Subcutaneous adipose tissue (tissue), 4 donors: Measurements from ENCODE around the gene HLA-DRB1. TPM values are rescaled to one million over a fixed set of nuclear protein-coding genes. Genes with fewer than 3 reads are reported as not detected.

Experiments used
- CTCF ChIP-seq: fragments of 450-650 bp; IDR thresholded peaks from one replicate; pipeline ENCODE4 v1.5.1; 2016; ENCODE audit warnings: low read depth, mild to moderate bottlenecking, control low read depth, antibody characterized with exemption, moderate library complexity
- total RNA-seq, 4 donors: library from RNA; depleted of rRNA; stranded (reverse); fragments of >200 nt; gene quantifications; one replicate each; pipeline ENCODE4 v1.1.0, GENCODE V29; 2016

The HLA-DRB1 gene
- total RNA-seq, 4 donors from 2014 or later, result 51.1 to 143 (median 85.6) TPM

- TF ChIP-seq CTCF, result no peak
Measured at GRCh38 chr6:32570363-32570905, 19.2 kb downstream of the HLA-DRB1 start.

DNA sequence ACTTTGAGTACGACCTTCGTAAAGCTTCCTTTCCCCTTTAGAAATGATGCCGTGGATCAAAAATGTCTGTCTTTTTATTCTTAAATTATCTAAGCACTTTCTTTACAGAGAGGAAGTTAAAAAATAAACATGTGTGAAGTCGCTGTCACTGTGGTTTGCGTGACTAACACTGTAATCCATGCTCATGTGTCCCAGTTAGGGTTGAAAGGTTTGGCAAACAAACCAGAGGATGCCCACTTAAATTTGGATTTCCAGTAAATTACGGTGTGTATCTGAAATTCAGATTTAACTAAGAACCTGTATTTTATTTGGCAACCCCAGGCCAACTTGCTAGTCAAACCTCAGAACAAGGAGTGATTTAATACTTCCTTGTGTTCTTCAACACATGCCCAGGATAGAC, 21.1 kb downstream of the HLA-DRB1 start:
- no peak for TF ChIP-seq CTCF

DNA sequence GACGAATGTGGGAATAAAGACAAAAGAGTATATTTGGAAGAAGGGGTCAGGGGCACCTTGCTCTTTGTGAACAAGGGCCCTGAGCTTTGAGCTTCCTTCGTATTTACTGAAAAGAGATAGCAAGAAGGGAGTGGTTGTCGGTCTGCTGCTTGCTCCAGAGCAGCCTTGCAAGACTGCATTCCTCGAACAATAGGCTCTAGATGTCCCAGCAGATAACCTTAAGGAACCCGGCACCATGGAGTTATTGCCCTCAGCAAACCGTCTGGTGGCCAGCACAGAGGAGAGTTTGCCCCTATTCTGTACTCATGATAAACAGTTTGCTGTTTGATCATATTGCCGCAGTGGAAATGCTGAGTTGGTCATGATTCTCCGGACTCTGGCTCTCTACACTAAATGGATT, 22.7 kb downstream of the HLA-DRB1 start:
- TF ChIP-seq CTCF, result no peak

- TF ChIP-seq CTCF, result no peak
Measured at GRCh38 chr6:32565511-32565910, 24.1 kb downstream of the HLA-DRB1 start.

DNA sequence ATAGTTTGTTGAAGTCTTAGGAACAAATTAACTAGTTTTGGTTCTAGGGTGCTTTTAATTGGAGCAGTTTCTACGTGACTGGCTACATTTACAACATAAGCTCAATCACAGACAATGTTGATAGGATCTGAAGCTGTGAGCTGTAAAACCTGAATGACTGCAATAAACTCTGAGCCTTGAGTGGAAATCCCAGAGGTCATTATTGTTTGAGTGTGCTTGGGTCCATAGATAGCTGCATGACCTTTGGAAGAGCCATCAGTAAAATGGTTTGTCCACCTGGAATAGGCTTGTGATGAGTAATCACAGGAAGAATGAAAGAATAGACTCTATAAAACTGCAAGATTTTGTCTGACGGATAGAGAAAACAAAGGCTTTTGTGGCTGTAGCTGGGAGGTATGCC, 26.7 kb downstream of the HLA-DRB1 start:
- TF ChIP-seq CTCF, result no peak

DNA sequence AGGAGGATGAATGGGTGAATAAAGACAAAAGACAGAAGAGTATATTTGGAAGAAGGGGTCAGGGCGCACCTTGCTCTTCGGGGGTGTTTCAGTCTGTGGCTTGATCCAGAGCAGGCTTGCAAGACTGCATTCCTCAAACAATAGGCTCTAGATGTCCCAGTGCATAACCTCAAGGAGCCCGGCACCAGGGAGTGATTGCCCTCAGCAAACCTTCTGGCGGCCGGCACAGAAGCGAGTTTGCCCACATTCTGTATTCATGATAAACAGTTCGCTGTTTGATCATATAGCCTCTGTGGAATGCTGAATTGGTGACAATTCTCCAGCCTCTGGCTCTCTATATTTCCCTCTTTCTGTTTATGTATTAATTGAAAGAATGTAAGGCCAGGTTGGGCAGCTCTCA, 29.9 kb downstream of the HLA-DRB1 start:
- no peak for TF ChIP-seq CTCF

GRCh38 chr6:32558426-32559057, 31.1 kb downstream of the HLA-DRB1 start:
- no peak for TF ChIP-seq CTCF
